ENCODE measurements around the gene MAML2. TPM values are rescaled to one million over a fixed set of nuclear protein-coding genes. Genes with fewer than 3 reads are reported as not detected.

The MAML2 gene
- total and polyA plus RNA-seq, 2 of the 8 experiments (the other 6 are each of a cell fraction or from before 2014, with no cell fraction given): 3.8 to 6.6 TPM

DNA sequence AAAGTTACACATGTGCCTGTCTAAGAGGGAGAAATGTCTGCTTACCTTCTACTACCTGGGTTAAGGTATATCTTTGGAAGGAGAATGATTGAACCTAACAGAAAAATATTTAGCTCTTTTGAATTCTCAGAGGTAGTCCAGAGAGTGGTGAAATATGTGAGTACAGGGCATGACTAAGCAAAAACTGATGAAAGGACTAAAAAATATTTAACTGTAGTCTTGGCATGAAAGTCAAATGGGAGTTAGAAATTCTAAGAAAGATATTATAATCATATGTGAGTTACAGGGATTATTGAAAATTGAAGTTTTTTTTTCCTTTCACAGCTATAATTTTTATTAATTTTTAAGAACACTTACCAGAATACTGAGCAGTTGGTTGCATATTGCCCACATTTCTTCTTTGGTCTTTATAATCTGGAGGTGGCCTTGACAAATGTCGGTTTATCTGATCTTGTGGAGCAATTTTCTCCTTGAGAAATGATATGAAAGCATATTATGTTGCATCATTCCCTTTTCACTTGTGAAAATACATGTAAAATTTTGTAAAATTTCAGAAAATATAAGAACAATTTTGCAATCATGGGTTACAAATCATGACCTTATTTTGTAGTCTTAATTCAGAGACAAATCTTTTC, 357.7 kb downstream of the MAML2 start:
- peaks cover 0 to 4% (median 3%) of the 10 kb centered on the region in 4 experiments; a peak in 4 of 7 replicates for H3K4me1 ChIP-seq (replicated peaks in 1 of 4; ENCODE audit: control insufficient read depth in 3 of 4, insufficient read depth in 4 of 4, low read length in 3 of 4)
- H2BK120ac ChIP-seq (replicated peaks; ENCODE audit: low read depth, low read length): no peak overlapping the region
- no peak overlapping the region for H2BK12ac ChIP-seq (ENCODE audit: low read depth, low read length)
- H3K27ac ChIP-seq (ENCODE audit: low read depth, low read length): no peak overlapping the region
- no peak overlapping the region for H2BK20ac ChIP-seq (ENCODE audit: low read length)
- no peak overlapping the region for H4K8ac ChIP-seq (ENCODE audit: extremely low read depth, insufficient read depth, low read length)
- POLR2A ChIA-PET (ENCODE audit: partially characterized antibody): no interaction called here
- H3K56ac ChIP-seq (replicated peaks; ENCODE audit: insufficient read length, low read depth, low read length): no peak overlapping the region
- FAIRE-seq: no peak
- H3K4me3 ChIP-seq (ENCODE audit: extremely low read depth in 1 of 4, insufficient read depth in 2 of 4, low read depth in 3 of 4, low read length in 4 of 4): no peak overlapping the region
- no peaks in the 10 kb centered on the region; the same call in 1 of the 2 replicates for H3K23me2 ChIP-seq (ENCODE audit: low read depth, low read length)
- H4K91ac ChIP-seq (replicated peaks; ENCODE audit: insufficient read length, low read length): no peak overlapping the region
- H3K4me2 ChIP-seq (ENCODE audit: insufficient read depth in 1 of 2, low read depth in 2 of 2, low read length in 2 of 2): no peak overlapping the region
- CTCF ChIA-PET (ENCODE audit: partially characterized antibody): interaction anchor here (1.3 kb wide), 1 partner anchor 409 kb away, joined by 3 read pairs; no protein-coding TSS in a partner anchor
- no peak overlapping the region for H3K18ac ChIP-seq (ENCODE audit: extremely low read depth, low read length)
- H3K4ac ChIP-seq (replicated peaks; ENCODE audit: insufficient read length, low read depth, low read length): no peak overlapping the region
- no peaks in the 10 kb centered on the region for H3K79me1 ChIP-seq (ENCODE audit: low read depth, low read length)
- no peak for DNase-seq (ENCODE audit: low read depth in 1 of 2, low spot score in 2 of 2)
- no peak overlapping the region for H4K5ac ChIP-seq (ENCODE audit: insufficient read length, low read depth, low read length)
- no peaks in the 10 kb centered on the region for H3K9me3 ChIP-seq (ENCODE audit: insufficient read depth in 2 of 2, low read depth in 1 of 2, low read length in 1 of 2)
- H2BK15ac ChIP-seq (ENCODE audit: low read length): no peak overlapping the region
- no peaks in the 10 kb centered on the region for H4K20me1 ChIP-seq (replicated peaks in 1 of 2; ENCODE audit: control insufficient read depth in 1 of 2, insufficient read depth in 2 of 2, low read length in 2 of 2)
- H3K14ac ChIP-seq (ENCODE audit: insufficient read length): no peak overlapping the region
- H3K79me2 ChIP-seq (ENCODE audit: control insufficient read depth in 1 of 2, insufficient read depth in 2 of 2, low read length in 2 of 2): no peaks in the 10 kb centered on the region
- no peaks in the 10 kb centered on the region for H3K36me3 ChIP-seq (ENCODE audit: control insufficient read depth in 2 of 4, insufficient read depth in 4 of 4, low read length in 3 of 4)
- H2BK5ac ChIP-seq (ENCODE audit: low read depth, low read length): no peak overlapping the region
- no peaks in the 10 kb centered on the region for H3K27me3 ChIP-seq (replicated peaks in 1 of 4; ENCODE audit: control insufficient read depth in 3 of 4, extremely low read depth in 1 of 4, insufficient read depth in 3 of 4, low read length in 3 of 4)
- H2AFZ ChIP-seq (ENCODE audit: low read length): no peak overlapping the region
- H3K9ac ChIP-seq (replicated peaks in 1 of 4; ENCODE audit: extremely low read depth in 1 of 4, low read depth in 3 of 4, low read length in 3 of 4): no peak overlapping the region
- TF ChIP-seq NRF1 (IDR thresholded peaks at IDR 0.05; ENCODE audit: low read depth, low read length) (no peak), RFX5 (IDR thresholded peaks at IDR 0.05; ENCODE audit: borderline replicate concordance, low read depth, low read length) (no peak), SP2 (IDR thresholded peaks at IDR 0.05; ENCODE audit: low read length) (no peak), TBP (IDR thresholded peaks at IDR 0.05; ENCODE audit: low read depth, low read length) (no peak), CREB1 (IDR thresholded peaks at IDR 0.05) (no peak), KDM1A (IDR thresholded peaks at IDR 0.05; ENCODE audit: borderline replicate concordance, low read length) (no peak), POLR2AphosphoS5 (IDR thresholded peaks at IDR 0.05; ENCODE audit: low read depth, low read length) (no peak), HDAC2 (IDR thresholded peaks at IDR 0.05; ENCODE audit: borderline replicate concordance in 1 of 2, low read depth in 2 of 2, low read length in 2 of 2) (no peak), FOSL1 (IDR thresholded peaks at IDR 0.05; ENCODE audit: insufficient read depth, low read depth, low read length) (no peak), HDAC6 (IDR thresholded peaks at IDR 0.05; ENCODE audit: low read depth, low read length) (no peak), SP4 (IDR thresholded peaks at IDR 0.05; ENCODE audit: low read length) (no peak), KDM4A (IDR thresholded peaks at IDR 0.05; ENCODE audit: low read depth, low read length, severe bottlenecking) (no peak), SIRT6 (IDR thresholded peaks at IDR 0.05; ENCODE audit: low read length) (no peak)
- no peak overlapping the region for H3K23ac ChIP-seq (ENCODE audit: insufficient read length)
- 92% methylated on average over 1 of the region's 1 CpG; no CpG with 5 or more reads in 1 of the 2 experiments for WGBS, 2 experiments (ENCODE audit: extremely low coverage in 1 of 2, insufficient coverage in 1 of 2, insufficient read length in 1 of 2, insufficient replicate concordance in 2 of 2, low coverage in 1 of 2, low lambda C conversion rate in 2 of 2, missing lambda C conversion rate in 1 of 2)
- H2AK5ac ChIP-seq (ENCODE audit: low read depth, low read length): no peak overlapping the region
